SK-N-SH (cell line): Measurements from ENCODE around the gene KCNQ5.

ENCODE experiments used
- EP300 ChIP-seq, 2 experiments: IDR thresholded peaks; 2 replicates each; pipeline versions ENCODE4 v1.4.0 to v1.6.1; 2012; ENCODE audit warnings: borderline replicate concordance in 1 of 2, low read depth in 1 of 2, low read length in 1 of 2
- EZH2phosphoT487 ChIP-seq: fragments of 200-600 bp; sonication (generic); IDR thresholded peaks from 2 replicates; pipeline ENCODE4 v1.6.1; 2017; ENCODE audit warnings: low read depth, mixed run types, mild to moderate bottlenecking, antibody characterized with exemption, moderate library complexity, borderline replicate concordance
- FOXM1 ChIP-seq: IDR thresholded peaks from 2 replicates; pipeline ENCODE4 v1.4.0; 2012; ENCODE audit warnings: low read depth, mild to moderate bottlenecking
- NRF1 ChIP-seq: IDR thresholded peaks from 2 replicates; pipeline ENCODE4 v1.6.1; 2012; ENCODE audit warnings: low read depth, mild to moderate bottlenecking, low read length
- POLR2AphosphoS5 ChIP-seq: IDR thresholded peaks from 2 replicates; pipeline ENCODE4 v1.6.1; 2012; ENCODE audit warnings: low read depth, low read length
- RAD21 ChIP-seq: IDR thresholded peaks from 2 replicates; pipeline ENCODE4 v1.6.1; 2012; ENCODE audit warnings: mild to moderate bottlenecking, low read length
- RXRA ChIP-seq: IDR thresholded peaks from 2 replicates; pipeline ENCODE4 v1.4.0; 2012; ENCODE audit warnings: low read depth, mild to moderate bottlenecking, borderline replicate concordance
- SIN3A ChIP-seq: IDR thresholded peaks from 2 replicates; pipeline ENCODE4 v1.6.1; 2012; ENCODE audit warnings: low read depth, mild to moderate bottlenecking, low read length, moderate library complexity, borderline replicate concordance

DNA sequence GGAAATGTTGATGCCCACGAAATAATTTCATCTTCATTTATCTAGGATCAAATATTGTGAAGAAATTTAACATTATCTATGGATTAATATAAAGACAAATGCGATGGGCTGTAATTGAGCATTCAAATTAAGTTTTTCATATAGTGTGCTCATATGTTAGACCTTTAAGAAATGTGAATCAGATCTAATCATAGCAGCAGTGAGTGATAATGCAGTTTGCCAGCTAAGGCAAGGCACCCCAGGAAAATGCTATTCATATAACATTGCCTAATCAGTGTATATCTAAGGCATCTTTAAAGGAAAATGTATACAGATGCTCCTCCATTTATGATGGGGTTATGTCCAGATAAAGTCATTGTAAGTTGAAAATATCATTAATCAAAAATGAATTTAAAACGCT is 135.2 kb downstream of the KCNQ5 start:
- no peak for TF ChIP-seq FOXM1
- no peak for TF ChIP-seq NRF1
- no peak for TF ChIP-seq EZH2phosphoT487
- no peak for TF ChIP-seq RAD21
- no peak for TF ChIP-seq RXRA
- TF ChIP-seq POLR2AphosphoS5, result no peak
- TF ChIP-seq SIN3A, result no peak
- TF ChIP-seq EP300 (IDR thresholded peaks at IDR 0.05; ENCODE audit: borderline replicate concordance in 1 of 2, low read depth in 1 of 2, low read length in 1 of 2), result no peak
